SKM-1 treated with dmso at 0.1 percent for 144 hours (cell line): ENCODE measurements around the gene MRM2.
"Not testable (repeated sequence)": the region's sequence is repeated elsewhere in the genome, so short reads cannot be mapped to it uniquely, and the experiment has no call there.

ENCODE experiments used
- DNase-seq: peaks from one replicate; lab custom pipeline; 2025; ENCODE audit not compliant: unreplicated experiment; lab: John Stamatoyannopoulos, UW

Gene MRM2

DNA sequence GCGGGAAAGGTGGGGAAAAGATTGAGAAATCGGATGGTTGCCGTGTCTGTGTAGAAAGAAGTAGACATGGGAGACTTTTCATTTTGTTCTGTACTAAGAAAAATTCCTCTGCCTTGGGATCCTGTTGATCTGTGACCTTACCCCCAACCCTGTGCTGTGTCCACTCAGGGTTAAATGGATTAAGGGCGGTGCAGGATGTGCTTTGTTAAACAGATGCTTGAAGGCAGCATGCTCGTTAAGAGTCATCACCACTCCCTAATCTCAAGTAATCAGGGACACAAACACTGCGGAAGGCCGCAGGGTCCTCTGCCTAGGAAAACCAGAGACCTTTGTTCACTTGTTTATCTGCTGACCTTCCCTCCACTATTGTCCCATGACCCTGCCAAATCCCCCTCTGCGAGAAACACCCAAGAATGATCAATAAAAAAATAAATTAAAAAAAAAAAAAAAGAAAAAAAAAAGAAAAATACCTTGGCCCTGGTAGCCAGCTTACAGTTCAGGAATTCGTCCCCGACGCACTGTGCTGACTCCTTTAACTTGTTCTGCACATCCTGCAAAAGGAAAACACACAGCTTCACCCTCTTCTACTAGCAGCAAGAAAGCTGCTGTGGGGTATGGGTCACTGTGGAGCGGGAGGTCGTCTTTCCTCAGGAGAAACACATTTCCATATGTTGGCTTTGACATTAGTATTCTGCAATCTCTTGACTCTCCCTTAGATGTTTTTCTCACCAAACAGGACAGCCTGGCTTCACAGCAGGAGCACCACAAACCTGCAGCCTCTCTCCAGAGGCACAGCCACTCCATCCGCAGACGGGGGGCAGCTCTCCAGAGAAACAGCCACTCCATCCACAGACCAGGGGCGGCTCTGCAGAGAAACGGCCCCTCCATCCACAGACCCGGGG is 27.3 kb upstream of the MRM2 start:
- DNase-seq: not testable (repeated sequence)

DNA sequence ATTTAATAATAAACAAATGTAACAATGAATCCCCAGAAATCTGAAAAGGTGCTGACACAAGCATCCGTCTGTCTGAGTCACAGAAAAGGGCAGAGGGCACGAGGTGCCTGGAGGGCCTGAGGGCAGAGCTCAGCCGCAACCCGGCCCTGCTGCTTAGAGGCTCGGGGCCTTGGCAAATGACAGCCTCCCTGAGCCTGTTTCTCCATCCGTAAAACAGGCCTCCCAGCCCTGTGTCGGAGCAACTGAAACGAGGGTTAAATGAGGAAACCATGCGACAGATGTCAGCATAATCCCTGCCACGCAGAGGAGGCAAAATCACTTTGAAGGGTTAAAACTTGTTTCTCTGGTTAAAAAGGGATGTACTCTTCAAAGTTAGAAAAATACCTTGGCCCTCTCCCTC is 24.9 kb upstream of the MRM2 start:
- no peak for DNase-seq

DNA sequence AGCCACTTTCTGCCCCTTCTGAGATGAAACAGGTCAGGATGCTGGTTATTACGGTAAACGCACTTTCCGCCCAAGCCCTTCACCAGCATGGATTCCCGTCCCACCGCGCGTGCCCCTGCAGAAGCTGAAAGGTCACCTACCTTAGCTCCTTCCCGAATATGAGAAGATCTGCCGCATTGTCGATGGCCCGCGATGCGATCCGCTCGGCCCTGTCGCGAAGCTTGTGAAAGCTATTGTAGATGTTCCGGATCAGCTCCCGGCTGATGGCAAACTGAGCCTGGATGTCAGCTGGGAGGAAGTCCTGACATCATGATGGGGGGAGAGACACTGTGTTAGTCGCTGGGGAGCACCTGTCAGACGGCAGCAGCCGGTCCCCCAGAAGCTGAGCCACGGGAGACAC is 22.2 kb upstream of the MRM2 start:
- no peak for DNase-seq

DNA sequence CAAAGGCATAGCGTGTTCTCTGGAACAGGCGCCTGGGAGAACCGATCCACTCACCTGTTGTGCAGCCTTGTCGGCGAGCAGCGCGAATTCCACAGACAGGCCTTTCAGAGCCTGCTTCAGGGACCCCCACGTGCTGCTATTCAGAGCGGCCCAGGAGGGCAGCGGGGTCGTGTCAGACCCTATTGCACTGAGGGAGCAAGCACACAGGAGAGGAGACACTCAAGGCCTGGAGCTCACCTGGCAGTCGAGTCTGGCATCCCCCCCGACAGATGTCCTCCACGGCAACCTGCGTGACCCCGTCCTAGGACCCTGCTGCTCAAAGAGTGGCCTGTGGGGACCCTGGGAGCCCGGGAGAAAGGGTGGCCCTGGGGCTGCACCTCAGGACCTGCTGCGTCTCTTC is 21.2 kb upstream of the MRM2 start:
- DNase-seq: no peak

DNA sequence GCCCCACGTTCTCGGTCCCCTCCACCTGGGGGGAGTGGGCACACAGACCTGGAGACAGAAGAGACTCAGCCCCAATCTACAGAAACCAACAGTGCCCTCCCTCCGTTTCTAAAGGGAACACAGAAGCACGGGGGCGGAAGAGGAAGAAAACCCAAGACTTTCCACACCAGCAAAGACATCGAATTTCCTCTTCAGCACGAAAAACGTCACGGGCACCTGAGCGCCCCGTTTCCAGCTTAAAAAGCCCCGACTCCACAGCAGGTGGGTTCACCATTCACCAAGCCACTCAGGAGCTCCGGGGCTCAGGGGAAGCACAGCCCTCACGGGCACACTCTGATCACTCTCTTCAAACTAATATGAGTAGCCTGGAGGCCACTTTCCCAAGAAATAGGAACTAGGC is 19.6 kb upstream of the MRM2 start:
- DNase-seq: no peak

DNA sequence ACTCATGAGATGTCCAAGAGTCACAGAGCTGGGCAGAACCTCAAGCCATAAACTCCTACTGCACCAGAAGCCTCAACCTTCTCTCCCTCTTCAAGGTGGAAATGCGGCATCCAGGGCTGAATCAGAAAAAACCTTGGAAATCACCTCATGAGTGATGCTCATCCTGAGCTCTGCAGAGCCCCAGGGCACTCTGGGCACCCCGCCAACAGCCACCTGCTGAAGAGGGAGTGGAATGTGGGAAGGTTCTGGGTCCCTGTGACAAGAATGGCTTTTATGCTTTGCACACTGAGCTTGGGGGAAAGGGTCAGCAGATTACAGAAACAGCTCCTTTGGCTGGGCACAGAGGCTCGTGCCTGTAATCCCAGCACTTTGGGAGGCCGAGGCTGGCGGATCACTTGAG is 18.8 kb upstream of the MRM2 start:
- no peak for DNase-seq

DNA sequence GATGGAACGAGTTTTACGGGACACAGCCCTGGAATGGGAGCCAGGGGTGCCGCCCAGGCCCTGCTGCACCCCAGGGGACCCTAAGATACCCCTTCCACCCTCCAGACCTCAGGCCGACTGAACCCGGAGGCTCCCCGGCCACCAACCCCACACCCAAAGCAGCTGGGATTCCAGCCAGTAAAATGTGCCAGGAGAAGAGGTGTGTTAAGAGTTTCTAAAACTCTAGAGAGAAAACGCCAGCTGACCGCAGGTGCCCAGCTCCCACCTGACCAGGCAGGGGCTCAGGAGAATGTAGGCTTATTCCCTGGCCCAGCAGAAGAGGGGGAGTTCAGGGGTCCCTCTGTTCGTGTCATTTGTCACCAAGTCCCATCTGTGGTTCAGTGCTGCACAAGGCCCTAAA is 17.5 kb upstream of the MRM2 start:
- DNase-seq: no peak

DNA sequence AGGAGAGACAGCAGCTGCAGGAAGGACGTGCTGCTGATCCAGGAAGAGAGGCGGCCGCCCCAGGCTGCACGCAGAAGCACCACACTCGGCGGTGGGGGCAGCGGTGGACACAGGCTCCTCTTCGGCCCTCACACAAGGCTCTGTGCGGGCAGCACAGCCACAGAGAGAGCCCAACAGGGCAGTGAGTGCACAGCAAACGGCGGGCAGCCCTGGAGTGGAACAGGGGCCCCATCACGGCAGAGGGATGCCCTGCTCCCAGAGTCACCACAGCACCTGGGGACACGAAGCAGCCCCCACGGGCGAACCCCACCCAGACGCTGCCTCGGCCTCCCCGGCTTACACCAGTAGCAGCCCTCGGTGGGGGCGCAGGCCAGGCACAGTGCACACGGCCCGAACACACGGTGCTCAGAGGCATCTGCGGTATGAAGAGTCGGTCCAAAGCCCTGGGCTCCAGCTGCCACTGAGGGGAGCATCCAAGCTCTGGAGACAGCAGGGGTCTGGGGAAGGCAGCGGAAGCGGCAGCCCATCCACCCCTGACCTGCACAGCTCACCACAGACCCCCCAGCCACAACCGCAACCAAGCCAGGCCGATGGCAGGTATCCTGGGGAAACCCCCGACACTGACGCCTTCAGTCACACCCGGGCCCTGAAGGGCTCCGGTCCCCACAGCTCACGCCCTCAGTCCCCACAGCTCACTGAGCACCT is 16.8 kb upstream of the MRM2 start:
- DNase-seq: no peak

DNA sequence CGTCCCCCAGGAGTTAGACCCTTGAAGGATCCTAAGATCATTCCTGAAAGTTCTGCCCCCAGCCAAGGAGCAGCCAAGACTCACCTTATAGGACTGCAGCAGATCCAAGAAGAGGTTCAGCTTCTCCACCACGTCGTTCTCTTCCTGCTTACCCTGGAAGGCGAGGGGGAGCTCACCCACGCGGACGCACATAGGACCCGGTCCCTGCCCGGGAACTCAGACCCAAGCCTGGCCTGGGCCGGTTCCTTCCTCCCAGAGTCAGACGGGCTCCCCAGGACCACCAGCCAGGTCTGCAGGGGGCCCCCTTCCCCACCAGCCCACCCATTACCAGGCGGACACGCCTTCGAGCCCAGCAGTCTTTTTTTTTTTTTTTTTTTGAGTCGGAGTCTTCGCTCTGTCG is 15.6 kb upstream of the MRM2 start:
- no peak for DNase-seq

DNA sequence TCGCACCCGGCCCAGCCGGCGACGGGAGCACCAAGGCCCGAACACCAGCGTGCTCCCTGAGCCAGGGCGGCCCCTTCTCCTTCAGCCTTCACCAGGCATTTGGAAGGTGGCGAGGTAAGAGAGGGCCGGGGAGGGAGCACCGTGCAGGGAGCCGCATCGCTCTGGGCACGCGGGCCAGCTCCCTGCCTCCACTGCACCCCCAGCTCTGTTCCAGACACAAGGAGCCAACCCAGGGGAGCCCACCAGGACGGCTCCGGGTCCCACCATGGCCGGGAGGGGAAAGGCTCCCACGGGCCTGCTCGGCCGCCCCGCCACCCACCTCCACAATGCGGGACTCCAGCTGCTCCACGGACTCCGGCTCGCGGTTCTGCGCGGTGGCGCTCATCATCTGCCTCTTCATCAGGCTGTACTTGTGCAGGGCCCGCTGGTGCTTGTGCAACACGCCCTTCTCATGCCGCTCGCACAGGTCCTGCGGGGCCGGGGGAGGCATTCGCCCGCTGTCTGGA is 15.1 kb upstream of the MRM2 start:
- DNase-seq: no peak

DNA sequence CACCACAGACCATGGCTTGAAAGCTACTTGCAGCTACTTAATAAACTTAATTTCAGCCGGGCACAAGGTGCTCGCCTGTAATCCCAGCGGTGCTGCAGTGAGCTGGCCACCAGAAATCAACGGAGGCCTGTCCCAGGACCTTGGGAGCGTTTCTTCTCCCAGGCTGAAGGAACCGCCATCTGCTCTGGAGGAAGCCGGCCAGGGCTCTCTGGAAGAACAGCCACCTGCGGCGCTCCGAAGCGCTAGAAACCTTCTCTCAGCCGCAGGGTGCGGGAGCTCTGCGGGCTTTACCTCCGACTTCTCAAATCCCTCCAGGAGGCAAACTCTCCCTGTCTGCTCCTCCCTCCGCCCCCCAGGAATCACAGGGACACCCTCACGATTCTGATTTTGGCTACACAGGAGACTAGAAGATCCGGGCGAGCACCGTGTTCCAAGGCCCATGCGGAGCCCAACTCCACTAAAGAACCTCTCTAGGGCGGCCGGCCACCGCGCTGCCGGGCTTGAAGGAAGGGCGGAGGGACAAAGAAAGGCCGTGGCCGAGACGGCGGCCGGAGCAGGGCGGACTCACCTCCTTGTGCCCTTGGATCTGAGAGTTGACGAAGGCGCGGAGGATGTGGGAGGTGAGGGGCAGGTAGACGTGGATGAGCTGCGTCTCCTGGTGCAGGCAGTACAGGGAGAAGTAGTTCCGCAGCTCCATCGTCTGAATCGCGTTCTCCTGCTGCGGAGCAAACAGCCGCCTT is 14.5 kb upstream of the MRM2 start:
- DNase-seq: no peak

DNA sequence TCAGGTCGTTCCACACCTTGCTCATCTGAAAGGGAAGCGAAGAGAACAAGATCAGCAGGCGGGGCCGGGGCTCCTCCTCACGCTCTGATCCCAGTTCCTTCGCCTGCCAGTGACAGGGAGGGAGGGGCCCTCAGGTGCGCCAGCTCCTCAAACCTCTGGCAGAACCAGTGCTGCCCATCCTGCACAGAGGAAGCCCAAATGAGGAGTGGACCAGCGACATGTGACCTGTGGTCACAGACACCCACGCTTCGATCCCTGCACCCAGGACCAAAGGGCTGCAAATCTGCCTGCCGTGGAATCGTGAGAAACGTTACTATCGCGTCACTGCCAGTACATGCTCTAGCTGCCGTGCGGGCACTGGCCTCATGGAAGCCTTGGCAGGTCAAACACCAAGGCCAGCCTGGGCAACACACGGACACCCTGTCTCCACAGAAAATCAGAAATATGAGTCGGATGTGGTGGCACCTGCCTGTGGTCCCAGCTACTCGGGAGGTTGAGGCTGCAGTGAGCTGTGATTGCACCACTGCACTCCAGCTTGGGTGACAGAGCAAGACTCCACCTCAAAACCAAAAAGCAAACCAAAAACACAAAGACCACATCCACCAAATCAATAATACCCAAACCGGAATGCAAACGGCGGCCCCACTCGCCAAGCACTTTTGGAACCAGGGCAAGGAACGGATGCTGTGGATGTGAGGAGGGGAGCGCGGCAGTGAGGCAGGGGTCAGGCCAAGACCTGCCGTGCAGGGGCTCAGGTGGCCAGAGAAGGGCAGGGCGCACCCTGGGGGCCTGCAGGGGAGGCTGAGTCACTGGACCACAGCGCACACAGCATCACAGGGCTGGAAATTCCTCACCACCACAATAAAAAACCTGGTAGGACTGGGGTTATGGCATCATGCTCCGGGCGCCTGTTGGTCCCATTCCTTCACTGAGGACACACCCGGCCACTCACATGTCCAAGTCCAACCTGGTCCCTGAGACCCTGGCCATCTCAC is 13.4 kb upstream of the MRM2 start:
- DNase-seq: no peak

DNA sequence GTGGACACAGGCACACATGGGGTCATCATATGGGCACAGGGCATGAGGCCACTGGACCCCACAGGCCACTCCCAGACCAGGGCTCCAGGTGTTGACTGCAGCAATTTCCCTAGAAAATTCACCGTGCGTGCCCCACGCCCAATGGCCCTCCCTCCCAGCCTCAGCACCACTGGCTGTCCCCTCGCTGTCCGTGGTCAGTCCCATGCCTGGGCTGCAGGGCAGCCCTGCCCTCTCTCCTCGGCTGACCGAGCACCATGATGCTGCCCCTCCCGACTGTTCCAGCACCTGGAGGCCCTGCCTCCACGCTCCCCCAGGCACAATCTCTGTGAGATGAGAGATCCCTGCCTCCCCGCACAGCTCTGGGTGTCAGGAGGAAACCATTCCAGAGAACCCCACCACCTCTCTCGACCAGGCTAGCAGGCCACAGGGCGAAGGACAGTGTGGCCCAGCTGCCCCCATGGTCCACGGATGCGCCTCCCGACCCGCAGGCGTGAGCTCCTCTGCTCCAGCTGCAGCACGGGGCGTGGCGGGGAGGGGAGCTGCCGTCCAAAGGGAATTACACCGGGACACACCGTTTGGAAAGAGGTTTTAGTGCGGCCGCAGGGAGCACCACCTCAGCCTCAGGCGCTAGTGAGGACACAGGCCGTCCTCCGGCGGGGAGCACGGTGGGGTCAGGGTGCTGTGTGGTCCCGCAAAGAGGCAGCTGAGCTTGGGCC is 12.6 kb upstream of the MRM2 start:
- DNase-seq: no peak

DNA sequence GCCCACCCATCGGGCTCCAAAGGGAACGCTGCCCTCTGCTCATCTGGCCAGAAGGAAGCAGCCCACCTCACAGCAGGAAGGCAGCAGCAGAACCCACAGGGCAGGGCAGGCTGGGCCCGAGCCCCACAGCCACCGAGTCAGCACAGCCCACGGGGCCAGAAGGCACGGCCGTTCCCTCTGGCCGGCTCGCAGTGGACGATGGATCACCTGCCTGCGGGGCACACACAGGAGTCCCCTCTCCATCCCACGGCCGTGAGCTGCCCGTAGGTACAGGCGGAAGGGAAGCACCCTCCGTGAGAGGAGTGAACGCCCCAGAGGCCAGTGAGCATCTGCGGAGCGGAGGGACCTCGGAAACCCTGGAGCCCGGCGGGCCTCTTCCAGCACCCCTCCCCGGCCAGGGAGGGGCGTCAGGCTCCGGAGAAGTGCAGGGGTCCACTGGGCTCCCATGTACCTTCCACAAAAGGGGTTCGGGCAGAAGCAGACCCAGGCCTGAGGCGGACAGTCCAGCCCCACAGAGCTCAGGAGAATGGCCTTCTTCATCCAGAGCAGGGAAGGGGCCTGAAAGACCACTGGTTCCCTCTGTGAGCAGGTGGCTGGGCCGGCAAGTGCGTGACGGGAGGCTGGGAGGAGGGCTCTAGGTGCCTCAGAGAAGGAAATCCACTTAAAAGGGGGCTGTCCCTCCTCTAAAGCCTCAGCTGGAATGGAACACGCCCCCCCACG is 11.7 kb upstream of the MRM2 start:
- no peak for DNase-seq

DNA sequence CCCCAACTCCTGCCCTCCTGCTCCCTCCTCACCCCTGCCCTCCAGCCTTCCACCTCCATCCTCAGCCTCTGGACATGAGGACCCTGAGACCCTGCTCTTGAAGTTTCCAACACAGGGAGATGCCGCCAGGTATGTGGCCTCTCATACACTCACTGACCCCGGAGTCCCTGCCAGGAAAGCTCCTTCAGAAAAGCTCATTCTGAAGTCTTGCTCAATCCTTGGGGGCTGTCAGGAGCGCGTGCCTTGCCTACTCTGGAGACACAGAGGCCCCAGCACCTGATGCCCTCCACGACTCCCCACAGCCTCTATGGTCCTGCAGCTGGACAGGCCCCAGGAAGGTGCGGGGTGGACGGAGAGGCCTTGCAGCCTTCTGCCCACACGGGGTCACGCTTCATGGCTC is 11.0 kb upstream of the MRM2 start:
- no peak for DNase-seq

DNA sequence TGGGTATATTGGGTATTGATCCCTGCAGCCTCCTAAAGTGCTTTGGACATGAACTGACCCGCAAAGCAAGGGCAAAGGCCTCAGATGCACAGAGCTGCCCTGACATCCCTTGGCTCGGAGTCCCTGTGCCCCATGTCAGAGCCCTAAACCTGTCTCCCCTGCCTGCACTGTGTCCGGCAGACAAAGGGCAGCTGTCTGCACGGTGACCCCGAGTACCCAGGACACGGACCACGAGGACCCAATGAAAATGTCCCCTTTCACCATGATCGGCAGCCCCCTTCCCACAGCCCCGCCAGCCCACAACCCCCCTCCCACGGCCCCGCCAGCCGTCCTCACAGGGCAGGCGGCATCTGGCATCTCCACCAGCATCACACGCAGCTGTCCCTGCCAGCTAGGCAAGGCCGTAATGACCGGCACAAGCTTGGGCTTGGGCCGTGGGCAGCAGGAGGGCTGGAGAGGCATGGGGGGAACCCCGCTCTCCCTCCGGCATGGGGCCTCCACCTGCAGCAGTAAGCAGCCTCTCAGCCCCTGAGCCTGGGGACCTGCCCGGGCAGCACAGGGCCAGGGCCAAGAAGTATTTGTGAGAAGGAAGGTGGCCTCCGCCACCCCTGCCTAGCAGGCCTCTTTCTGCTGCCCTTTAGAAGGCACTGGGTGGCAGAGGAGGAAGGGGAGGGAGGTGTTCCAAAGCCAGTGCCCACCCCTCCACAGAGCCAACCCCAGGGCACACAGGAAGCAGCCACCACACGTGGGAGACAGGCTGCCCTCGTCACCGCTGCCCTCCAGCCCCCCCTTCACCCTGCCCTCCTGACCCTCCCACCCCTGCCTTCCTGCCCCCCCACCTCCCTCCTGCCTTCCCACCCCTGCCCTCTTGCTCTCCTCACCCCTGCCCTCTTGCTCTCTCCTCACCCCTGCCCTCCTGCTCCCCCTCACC is 10.1 kb upstream of the MRM2 start:
- DNase-seq: no peak

DNA sequence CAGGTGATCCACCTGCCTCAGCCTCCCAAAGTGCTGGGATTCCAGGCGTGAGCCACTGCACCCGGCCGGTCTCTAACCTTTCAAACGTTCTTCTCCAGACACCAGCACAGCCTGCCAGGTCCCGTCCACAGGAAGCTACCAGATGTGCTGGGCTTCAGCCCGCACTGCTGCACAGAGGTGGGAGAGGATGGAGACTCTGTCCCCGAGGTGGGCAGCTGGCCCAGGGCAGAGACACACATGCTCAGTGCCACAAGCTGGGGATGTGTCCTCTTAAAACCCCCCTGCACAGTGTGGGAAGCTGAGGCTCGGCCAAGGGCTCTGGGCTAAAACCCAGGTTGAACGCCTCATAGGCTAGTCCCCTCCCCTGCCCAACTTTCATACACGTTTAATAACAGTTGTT is 9.4 kb upstream of the MRM2 start:
- DNase-seq: no peak

DNA sequence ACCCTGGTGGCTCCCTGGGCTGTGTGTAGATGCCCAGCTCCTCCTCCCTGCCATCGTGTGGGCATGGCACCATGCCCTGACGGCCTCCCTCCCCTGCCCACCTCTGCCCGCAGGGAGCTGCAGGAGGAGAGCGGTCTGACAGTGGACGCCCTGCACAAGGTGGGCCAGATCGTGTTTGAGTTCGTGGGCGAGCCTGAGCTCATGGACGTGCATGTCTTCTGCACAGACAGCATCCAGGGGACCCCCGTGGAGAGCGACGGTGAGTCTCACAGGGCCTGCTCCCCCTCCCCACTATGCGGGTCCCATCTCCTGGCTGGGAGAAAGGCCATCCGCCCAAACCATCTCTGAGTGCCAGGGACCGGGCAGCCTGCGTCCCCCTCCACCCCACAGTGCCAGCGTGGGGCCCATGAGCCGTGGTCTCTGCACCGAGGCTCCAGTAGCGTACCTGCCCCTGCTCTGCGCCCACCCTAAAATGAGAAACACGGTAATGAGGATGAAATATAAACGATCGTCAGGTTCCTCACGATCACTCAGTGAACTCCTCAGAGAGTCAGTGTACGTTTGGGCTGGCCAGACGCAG is 7.8 kb upstream of the MRM2 start:
- no peak for DNase-seq
